Left ventricle myocardium superior (tissue), 1 donor: ENCODE measurements around the gene DST. TPM values are rescaled to one million over a fixed set of nuclear protein-coding genes. Genes with fewer than 3 reads are reported as not detected.
A peak's percentile ranks its signal among the peaks of the same experiment; 100 is the strongest.
"Not testable (repeated sequence)": the region's sequence is repeated elsewhere in the genome, so short reads cannot be mapped to it uniquely, and the experiment has no call there.

Source experiments
- ATAC-seq: fragments of 200-7000 bp; cut with Tn5 transposase; one replicate; pipeline ENCODE4 v1.9.1; 2020; ENCODE audit warnings: mild to moderate bottlenecking, moderate library complexity
- DNase-seq: peaks from one replicate; pipeline ENCODE4 v3.0.0-alpha.2; 2020
- intact Hi-C: fragments of 100-400 bp; cut with micrococcal nuclease; formaldehyde crosslinking; loops from one replicate; pipeline ENCODE4 v1.11.0; 2022
- total RNA-seq: library from RNA; stranded (reverse); fragmentation: NEBNext Ultra II Directional; extraction: Animal tissue kit (Norgen Biotek cat#: 25700); gene quantifications from one replicate; pipeline ENCODE4 v1.2.1, GENCODE V29; 2021
- donor health status: DM: no; HTN: yes; CAD: no; lungs with severe emphysema.

DST gene
- total RNA-seq, 1 donor from 2014 or later, result 225 TPM

DNA sequence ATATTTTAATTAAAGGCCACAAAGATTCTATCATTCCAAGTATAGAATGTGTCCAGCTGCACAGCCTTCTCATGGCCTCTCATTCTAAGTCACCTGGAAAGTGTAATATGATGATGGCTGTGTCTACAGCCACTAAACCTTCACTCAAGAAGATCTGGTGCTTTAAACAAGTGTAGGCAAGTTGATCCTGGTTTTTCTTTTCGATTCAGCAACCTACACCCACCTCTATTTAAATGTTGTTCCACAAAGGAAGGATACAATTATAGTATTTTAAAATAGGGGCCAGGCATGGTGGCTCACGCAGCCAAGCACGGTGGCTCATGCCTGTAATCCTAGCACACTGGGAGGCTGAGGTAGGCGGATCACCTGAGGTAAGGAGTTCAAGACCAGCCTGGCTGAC lies 25.5 kb upstream of the DST start:
- intact Hi-C loops, result no loop called here
- ATAC-seq, result no peak
- no peak for DNase-seq

DNA sequence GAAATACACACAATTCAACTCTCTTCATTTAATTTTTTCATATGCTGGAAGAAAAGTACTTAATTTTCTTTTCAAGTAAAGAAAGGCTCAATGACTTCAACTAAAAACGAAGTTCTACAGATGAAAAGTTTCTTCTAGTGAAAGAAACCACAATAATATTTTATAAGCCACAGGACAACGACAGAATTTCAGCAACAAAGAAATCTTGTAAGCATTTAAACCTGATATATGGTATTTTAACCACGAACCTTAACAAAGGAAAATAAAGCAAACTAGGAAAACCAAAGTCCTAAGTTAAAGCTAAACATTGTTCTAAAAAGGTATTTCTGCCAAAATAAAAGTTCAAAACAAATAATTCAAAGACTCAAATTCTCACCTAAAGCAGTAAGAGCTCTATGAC lies 24.6 kb upstream of the DST start:
- ATAC-seq (no peak), DNase-seq (no peak)
- intact Hi-C loops, result no loop called here

- ATAC-seq (peak; percentile 80), DNase-seq (no peak)
- intact Hi-C loops, result no loop called here
Measured at GRCh38 chr6:56664029-56664428, 21.3 kb upstream of the DST start.

GRCh38 chr6:56663344-56663743 lies 20.7 kb upstream of the DST start:
- ATAC-seq (peak; percentile 25), DNase-seq (no peak)
- intact Hi-C loops, result no loop called here

DNA sequence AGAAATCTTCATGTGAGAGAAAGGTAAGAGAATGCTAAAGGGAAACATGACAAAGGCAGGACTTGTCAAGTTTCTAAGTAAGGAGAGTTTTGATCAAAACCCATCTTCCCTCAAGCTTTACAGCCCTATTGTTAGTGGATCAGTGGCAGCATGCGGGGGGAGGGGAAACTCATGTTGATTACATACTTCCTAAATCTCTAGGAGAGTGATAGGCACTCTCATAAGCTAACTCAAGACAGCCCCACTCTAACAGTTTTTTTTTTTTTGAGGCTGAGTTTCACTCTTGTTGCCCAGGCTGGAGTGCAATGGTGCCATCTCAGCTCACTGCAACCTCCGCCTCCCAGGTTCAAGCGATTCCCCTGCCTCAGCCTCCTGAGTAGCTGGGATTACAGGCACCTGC lies 18.6 kb upstream of the DST start:
- DNase-seq, intact Hi-C loops, ATAC-seq: not testable (repeated sequence)

DNA sequence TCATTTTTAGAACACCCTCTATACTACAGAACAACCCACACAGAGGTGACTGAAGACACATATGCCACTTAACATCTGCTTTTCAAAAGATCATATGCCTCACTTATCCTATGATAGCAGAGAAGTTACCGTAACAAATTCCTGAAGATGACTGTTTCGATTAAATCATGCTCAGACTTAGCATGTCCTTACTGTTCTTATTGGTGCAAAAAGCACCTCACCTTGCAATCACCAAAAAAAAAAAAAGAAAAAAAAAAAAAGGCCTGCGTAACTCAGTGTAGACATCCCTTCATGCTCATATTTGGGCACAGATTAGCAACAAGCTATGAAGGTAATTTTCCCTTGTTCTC lies 17.7 kb upstream of the DST start:
- DNase-seq, result no peak
- ATAC-seq, result no peak
- intact Hi-C loops, result no loop called here

DNA sequence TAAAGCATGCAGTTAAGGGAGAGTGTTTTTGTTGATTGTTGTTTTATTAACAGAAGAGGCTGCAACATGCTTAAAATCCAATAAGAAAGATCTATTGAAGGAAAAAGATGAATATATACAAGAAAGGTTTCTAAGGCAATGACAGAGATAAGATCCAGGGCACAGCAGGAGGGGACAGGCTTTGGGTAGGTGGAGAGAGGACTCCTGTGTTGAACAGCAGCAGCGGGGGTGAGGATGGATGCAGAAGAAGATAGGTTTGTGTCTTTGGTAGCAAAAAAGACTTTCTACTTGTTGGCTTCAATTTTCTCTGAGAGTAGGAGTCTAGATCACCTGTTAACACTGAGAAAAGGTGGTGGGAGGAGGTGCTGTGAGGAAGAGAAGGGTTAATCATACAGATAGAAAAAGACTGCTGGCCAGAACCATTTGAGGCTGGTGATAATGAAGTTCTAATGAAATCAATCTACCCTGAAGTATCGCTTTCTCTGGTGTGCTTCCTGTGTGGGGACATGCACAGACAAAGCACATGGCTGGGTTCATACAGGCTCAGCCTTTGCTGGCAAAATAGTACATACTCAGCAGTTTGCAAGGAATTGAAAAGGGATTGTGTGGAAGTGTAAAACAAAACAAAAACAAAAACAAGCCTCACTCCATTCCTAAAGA lies 17.2 kb upstream of the DST start:
- intact Hi-C loops, result no loop called here
- ATAC-seq, result peak; percentile 15

DNA sequence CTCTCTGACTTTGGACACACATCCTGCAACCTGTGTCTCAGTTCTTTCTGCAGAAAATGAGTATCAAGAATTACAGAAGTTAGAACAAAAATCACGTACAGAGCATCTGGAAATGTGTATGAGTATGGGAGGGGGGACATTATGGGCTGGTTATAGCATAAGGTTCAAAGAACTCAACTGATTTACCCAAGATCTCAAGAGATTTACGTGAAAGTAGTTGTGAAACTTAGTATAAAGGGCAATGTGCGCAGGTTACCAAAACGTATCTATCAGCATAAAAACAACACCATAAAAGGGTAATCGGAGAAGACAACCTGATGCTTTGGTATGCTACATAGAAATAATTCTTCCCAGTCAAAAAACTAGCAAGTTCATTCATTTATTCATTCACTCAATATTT lies 15.6 kb upstream of the DST start:
- intact Hi-C loops, result no loop called here
- ATAC-seq (no peak), DNase-seq (no peak)

More for the DNA sequence above, 17.2 kb upstream of the DST start:
- no peak for DNase-seq

GRCh38 chr6:56657354-56657753 lies 14.7 kb upstream of the DST start:
- intact Hi-C loops, result no loop called here
- DNase-seq (no peak), ATAC-seq (no peak)

GRCh38 chr6:56656466-56656865 lies 13.8 kb upstream of the DST start:
- intact Hi-C loops, result no loop called here
- DNase-seq (no peak), ATAC-seq (no peak)

- intact Hi-C loops, result no loop called here
- DNase-seq, result no peak
- peak; percentile 15 for ATAC-seq
Measured at GRCh38 chr6:56655996-56656395, 13.3 kb upstream of the DST start.

- intact Hi-C loops, result no loop called here
- DNase-seq, result no peak
- ATAC-seq, result peak; percentile 9
Measured at GRCh38 chr6:56655249-56655648, 12.6 kb upstream of the DST start.

DNA sequence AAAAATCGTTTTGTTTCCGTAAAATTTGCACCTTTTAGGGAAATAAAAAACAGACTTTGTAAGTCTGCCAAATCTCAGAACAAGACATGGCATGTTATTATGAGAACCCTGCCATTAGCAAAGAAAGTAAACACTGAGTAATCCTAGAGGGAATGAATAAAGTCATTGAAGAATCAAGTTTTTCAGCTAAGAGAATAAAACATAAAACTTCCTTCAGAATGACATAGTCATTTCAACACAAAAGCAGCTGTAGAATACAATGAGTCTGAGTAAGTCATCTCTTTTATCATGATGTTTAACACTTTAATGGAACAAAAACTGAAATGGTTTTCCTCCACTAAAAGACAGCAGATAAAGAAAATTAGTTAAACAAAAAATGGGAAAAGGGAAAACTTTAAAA lies 10.3 kb upstream of the DST start:
- intact Hi-C loops, result no loop called here

DNA sequence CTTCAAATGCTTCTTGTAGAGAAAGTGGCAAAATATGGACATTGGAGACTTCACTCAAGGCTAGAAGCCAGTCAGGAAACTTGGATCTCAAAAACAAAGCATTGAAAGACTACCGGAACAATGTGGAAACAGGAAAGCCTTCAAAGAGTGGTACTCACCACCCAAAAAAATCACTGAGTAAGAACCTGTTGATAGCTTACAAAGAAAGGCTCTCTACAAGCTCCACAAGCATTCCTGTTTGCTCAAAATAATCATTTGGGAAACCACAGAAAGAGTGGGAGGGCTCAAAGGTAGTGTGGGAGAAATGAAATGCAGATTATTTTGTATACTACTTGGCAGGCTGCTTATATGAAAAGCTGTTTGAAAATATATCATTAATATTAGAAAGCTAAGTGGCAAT lies 9.5 kb upstream of the DST start:
- no peak for ATAC-seq
- intact Hi-C loops, result no loop called here
- DNase-seq, result no peak

More for the DNA sequence above, 10.3 kb upstream of the DST start:
- ATAC-seq (peak; percentile 54), DNase-seq (no peak)

- intact Hi-C loops, result no loop called here
- ATAC-seq, result no peak
- no peak for DNase-seq
Measured at GRCh38 chr6:56650191-56650590, 7.5 kb upstream of the DST start.

DNA sequence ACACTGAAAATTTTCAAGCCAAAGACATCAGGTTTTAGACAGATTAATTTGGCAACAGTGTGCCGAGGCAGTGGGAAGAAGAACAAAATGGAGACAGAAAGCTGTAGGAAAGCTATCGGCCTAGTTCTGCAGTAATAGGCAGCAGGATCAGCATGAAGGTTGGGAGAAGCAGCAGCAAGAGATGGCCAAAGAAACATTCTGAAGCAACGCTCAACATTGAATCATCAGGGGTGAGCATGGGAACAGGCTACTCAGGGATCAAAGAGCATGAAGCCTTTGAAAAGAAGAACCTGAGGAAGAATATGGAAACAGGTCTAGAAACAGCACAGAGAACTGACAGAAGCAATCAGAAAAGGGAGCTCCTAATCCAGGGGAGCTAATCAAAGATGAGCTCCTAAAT lies 7.1 kb upstream of the DST start:
- intact Hi-C loops, result no loop called here

DNA sequence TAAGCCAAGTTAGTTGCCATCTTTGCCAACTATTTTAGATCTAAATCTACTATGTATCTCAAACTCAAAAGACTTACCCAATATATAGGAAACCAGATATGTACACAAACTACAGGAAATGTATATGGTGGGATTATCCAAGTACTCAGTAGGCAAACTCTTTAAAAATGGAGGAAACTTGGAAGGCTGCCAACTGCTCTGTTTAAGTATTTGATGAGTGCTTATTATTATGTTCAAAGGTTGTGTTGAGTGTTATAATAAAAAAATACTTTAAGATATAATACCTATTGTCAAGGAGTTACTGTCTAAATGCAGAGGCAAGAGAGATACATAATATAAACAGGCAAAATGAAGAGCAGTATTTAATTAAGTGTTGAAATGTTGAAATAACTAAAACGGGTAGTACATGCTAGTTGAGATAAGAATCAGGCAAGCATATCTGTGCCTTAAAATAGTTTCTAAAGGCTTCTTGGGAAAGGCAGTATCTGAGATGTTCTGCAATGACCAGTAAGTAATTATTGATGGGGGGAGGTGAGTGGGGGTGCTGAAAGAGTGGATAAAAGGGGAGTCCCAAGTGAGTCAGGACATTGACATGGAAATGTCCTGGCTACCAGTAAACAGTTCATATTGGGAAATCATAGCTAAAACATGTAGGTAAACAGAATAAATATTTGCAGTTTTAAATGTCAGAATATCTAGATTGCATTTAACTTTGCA lies 6.5 kb upstream of the DST start:
- no peak for ATAC-seq
- DNase-seq, result no peak
- intact Hi-C loops, result no loop called here

More for the DNA sequence above, 7.1 kb upstream of the DST start:
- DNase-seq, result no peak
- ATAC-seq, result no peak

DNA sequence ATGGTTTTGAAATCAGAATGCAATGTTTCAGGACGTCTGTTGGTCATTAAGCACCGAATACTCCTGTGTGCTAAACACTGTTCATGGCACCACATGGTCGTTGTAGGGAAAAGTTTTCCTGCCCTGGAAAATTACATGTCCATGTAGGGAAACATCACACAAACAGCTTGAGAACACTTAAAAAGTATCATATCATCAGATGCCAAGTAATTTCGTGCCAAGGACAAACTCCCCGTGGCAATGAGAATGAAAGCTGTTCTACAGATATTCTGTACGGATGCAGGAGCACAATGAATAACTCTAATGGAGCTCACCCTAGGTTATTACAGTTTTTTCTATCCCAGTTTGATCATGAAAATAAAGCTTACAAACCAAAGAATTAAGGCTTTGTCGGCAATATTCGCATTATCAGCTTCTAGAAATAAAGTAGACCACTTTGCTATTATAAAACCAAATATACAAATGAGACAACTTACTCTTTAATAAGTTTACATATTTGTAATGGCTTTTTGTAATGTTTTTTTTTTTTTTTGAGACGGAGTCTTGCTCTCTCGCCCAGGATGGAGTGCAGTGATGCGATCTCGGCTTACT lies 4.6 kb upstream of the DST start:
- intact Hi-C loops, result no loop called here
- DNase-seq (no peak), ATAC-seq (peak; percentile 29)

DNA sequence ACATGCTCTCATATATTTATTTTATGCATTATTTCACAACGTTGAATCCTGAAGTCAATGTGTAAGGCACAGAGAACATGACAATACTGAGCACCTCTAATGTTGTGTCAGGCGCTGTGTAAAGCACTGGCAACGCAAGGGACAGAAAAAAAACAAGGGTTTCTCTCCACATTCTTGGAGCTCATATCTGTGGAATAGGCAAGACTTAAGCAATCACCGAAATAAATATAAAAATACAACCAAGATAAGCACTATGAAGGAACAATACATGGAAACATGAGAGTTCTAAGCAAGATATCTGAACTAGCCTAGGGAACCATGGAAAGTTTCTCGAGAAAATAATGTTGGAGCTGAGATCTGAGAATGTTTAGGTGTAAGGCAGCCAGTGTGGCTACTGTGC lies 1.7 kb upstream of the DST start:
- ATAC-seq (no peak), DNase-seq (no peak)
- intact Hi-C loops, result loop anchor here (5.0 kb wide), 1 partner anchor 208 kb away; no protein-coding TSS in a partner anchor

DNA sequence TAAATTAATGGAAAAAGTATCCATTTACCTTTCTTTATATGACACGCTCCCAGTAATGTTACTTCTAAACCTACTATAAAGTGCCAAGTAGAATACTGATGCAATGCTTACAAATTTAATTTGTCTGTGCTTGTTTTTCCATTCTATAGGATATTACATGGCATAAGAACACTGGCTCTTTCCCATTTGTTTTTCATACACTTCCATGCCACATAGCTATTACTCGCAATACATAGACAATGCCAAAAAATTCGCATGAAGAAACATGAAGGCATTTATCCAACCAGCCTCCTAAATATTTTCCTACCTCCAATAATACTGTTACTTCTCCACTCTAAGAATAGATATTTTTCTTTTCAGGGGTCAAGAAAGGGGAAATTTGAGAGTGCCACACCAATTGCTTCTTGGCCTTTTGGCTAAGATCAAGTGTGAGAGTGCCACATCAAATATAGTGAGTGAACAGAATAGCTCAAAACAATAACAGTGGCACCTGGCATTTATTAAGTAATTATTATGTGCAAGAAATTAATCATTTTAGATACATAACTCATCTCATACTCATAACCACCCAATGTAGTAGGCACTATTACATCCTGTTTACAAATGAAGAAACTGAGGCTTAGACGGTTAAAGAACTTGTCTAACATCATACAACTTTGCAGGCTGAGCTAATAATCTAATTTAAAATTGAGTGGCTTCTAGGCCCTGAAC lies 845 bp upstream of the DST start:
- no peak for ATAC-seq
- intact Hi-C loops, result loop anchor here (5.0 kb wide), 1 partner anchor 209 kb away; no protein-coding TSS in a partner anchor
- no peak for DNase-seq
